GM15510 (cell line): ENCODE data around the gene ASS1.

Experiments used
- POLR2A ChIP-seq: IDR thresholded peaks from 3 replicates; pipeline ENCODE4 v1.6.1; 2011; ENCODE audit warnings: borderline replicate concordance; ENCODE audit not compliant: insufficient read length; ENCODE audit errors: extremely low read depth

The ASS1 gene

GRCh38 chr9:130548103-130548502 lies 103.3 kb downstream of the ASS1 start:
- TF ChIP-seq POLR2A, result no peak

- no peak for TF ChIP-seq POLR2A
Measured at GRCh38 chr9:130549093-130549735, 104.5 kb downstream of the ASS1 start.
